ENCODE data around the gene RET. TPM values are rescaled to one million over a fixed set of nuclear protein-coding genes. Genes with fewer than 3 reads are reported as not detected.

Gene RET
- total RNA-seq, 3 donors from 2014 or later (not counting 1 experiment from before 2014, with no cell fraction given): 0.16 TPM; not detected in 2

DNA sequence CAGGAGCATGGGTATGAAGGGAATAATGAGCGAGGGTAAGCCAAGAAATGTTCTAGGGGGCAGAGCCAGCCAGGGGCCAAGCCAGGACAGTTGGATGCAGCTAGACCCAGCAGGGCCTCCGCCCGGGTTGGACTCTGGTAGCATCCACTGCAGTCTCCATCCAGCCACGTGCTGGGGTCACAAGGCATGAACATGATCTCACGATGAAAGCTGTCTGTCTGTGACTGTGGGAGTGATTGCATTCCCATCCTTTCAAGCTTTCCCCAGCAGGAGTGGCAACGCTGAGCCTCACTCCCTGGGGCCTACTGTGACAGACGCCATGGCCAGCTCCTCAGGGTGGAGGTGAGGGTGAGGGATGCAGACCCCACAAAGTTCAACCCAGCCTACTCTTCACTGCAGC lies 47.8 kb upstream of the RET start:
- intact Hi-C loops (cut with micrococcal nuclease): no loop called here
- H3K27me3 Mint-ChIP-seq (ENCODE audit: low read depth in 2 of 2): peaks cover 0 to 8% of the 10 kb centered on the region in 2 donors

DNA sequence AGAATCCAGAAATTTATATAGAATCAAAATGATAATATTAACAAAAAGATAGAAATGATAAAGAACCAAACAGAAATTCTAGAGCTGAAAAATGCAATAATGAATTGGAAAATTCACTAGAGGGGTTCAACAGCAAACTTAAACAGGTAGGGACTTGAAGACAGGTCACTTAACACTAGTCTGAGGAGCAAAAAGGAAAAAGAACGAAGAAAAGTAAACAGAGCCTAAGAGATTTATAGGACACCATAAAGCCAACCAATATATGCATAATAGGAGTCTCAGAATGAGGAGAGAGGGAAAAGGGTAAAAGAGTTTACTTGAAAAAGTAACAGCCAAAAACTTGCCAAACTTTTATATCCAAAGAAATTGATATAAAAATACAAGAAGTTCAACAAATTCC lies 44.3 kb upstream of the RET start:
- peaks cover 14% of the 10 kb centered on the region for H3K36me3 Mint-ChIP-seq
- 100% methylated on average over 1 of the region's 1 CpG for WGBS (ENCODE audit: insufficient coverage)
- H3K27ac Mint-ChIP-seq: no peak overlapping the region
- Histone ChIP-seq H3K4me1 (ENCODE audit: control insufficient read depth, insufficient read depth, low read length) (no peaks in the 10 kb centered on the region), H3K9me3 (ENCODE audit: control insufficient read depth, insufficient read depth, low read length) (peaks cover 6% of the 10 kb centered on the region), H3K36me3 (ENCODE audit: control insufficient read depth, insufficient read depth, low read length) (no peaks in the 10 kb centered on the region), H3K27ac (ENCODE audit: low read length) (no peak overlapping the region), H3K4me3 (ENCODE audit: low read length) (no peak overlapping the region), H3K27me3 (ENCODE audit: control insufficient read depth, insufficient read depth, low read length) (no peaks in the 10 kb centered on the region)
- intact Hi-C loops (cut with micrococcal nuclease): no loop called here
- ATAC-seq: no peak
- H3K4me1 Mint-ChIP-seq: no peaks in the 10 kb centered on the region
- H3K9me3 Mint-ChIP-seq: peaks cover 3 to 8% of the 10 kb centered on the region in 2 donors
- H3K4me3 Mint-ChIP-seq: no peak overlapping the region
- no peak for DNase-seq
- H3K27me3 Mint-ChIP-seq (ENCODE audit: low read depth in 2 of 2): peaks cover 8 to 10% of the 10 kb centered on the region in 2 donors
- TF ChIP-seq, protein P1, sequence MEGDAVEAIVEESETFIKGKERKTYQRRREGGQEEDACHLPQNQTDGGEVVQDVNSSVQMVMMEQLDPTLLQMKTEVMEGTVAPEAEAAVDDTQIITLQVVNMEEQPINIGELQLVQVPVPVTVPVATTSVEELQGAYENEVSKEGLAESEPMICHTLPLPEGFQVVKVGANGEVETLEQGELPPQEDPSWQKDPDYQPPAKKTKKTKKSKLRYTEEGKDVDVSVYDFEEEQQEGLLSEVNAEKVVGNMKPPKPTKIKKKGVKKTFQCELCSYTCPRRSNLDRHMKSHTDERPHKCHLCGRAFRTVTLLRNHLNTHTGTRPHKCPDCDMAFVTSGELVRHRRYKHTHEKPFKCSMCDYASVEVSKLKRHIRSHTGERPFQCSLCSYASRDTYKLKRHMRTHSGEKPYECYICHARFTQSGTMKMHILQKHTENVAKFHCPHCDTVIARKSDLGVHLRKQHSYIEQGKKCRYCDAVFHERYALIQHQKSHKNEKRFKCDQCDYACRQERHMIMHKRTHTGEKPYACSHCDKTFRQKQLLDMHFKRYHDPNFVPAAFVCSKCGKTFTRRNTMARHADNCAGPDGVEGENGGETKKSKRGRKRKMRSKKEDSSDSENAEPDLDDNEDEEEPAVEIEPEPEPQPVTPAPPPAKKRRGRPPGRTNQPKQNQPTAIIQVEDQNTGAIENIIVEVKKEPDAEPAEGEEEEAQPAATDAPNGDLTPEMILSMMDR (IDR thresholded peaks at IDR 0.05): no peak

More for the DNA sequence above, 47.8 kb upstream of the RET start:
- H3K27me3 ChIP-seq (ENCODE audit: control insufficient read depth, insufficient read depth, low read length): no peaks in the 10 kb centered on the region
- no peaks in the 10 kb centered on the region for H3K4me1 ChIP-seq (ENCODE audit: control insufficient read depth, insufficient read depth, low read length)
- TF ChIP-seq, protein P1 (IDR thresholded peaks at IDR 0.05): no peak
- peaks cover 3 to 6% of the 10 kb centered on the region in 2 donors for H3K9me3 Mint-ChIP-seq
- H3K27ac Mint-ChIP-seq: no peak overlapping the region
- 96% methylated on average over 7 of the region's 7 CpGs for WGBS (ENCODE audit: insufficient coverage)
- H3K27ac ChIP-seq (ENCODE audit: low read length): no peak overlapping the region
- H3K4me1 Mint-ChIP-seq: no peaks in the 10 kb centered on the region
- H3K4me3 Mint-ChIP-seq: no peak overlapping the region
- H3K36me3 Mint-ChIP-seq: peaks cover 14% of the 10 kb centered on the region
- H3K9me3 ChIP-seq (ENCODE audit: control insufficient read depth, insufficient read depth, low read length): peaks cover 6% of the 10 kb centered on the region
- no peaks in the 10 kb centered on the region for H3K36me3 ChIP-seq (ENCODE audit: control insufficient read depth, insufficient read depth, low read length)
- ATAC-seq (no peak), DNase-seq (no peak)
- no peak overlapping the region for H3K4me3 ChIP-seq (ENCODE audit: low read length)

DNA sequence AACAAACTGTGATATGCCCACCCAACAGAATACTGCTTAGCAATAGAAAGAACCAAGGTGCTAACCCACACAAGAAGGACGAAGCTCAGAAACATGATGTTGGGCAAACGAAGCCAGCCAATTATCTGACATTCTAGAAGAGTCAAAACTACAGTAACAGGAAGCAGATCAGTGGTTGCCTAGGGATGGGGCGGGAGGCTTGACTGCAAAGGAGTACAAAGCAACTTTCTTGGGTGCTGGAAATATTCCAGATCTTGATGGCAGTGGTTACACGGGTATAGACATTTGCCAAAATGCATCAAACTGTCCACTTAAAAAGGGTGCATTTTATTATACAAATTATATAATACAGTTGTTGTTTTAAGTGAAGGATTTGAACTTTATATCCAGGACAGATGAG lies 41.1 kb upstream of the RET start:
- WGBS (ENCODE audit: insufficient coverage): 27% methylated on average over 4 of the region's 4 CpGs
- Histone ChIP-seq H3K4me1 (ENCODE audit: control insufficient read depth, insufficient read depth, low read length) (no peaks in the 10 kb centered on the region), H3K4me3 (ENCODE audit: low read length) (no peak overlapping the region), H3K27me3 (ENCODE audit: control insufficient read depth, insufficient read depth, low read length) (no peaks in the 10 kb centered on the region), H3K27ac (ENCODE audit: low read length) (no peak overlapping the region), H3K9me3 (ENCODE audit: control insufficient read depth, insufficient read depth, low read length) (peaks cover 6% of the 10 kb centered on the region), H3K36me3 (ENCODE audit: control insufficient read depth, insufficient read depth, low read length) (no peaks in the 10 kb centered on the region)
- ATAC-seq (no peak), DNase-seq (no peak)
- Mint-ChIP-seq H3K27ac (no peak overlapping the region), H3K9me3 (peaks cover 3 to 8% of the 10 kb centered on the region in 2 donors), H3K4me3 (no peak overlapping the region), H3K4me1 (no peaks in the 10 kb centered on the region), H3K27me3 (ENCODE audit: low read depth in 2 of 2) (peaks cover 8 to 10% of the 10 kb centered on the region in 2 donors), H3K36me3 (peaks cover 14% of the 10 kb centered on the region)
- TF ChIP-seq, protein P1 (IDR thresholded peaks at IDR 0.05): no peak
- intact Hi-C loops (cut with micrococcal nuclease): no loop called here
